Measurements from ENCODE around the gene FBXO21.

Gene FBXO21

GRCh38 chr12:117126335-117126734 is 63.9 kb downstream of the FBXO21 start:
- Histone ChIP-seq H3K27me3 (ENCODE audit: insufficient read depth, low read length) (no peaks in the 10 kb centered on the region), H2BK5ac (ENCODE audit: low read depth, low read length, poor library complexity) (no peak overlapping the region), H2AK5ac (ENCODE audit: low read length) (no peak overlapping the region), H3K79me1 (ENCODE audit: low read length) (no peaks in the 10 kb centered on the region), H2AFZ (ENCODE audit: insufficient read depth, low read length, poor library complexity) (no peak overlapping the region), H3K9ac (ENCODE audit: low read length) (no peak overlapping the region), H3K9me3 (ENCODE audit: insufficient read depth, low read depth, low read length) (peaks cover 17% of the 10 kb centered on the region), H3K4me3 (ENCODE audit: low read depth, low read length) (no peak overlapping the region), H3K23ac (ENCODE audit: low read length) (no peak overlapping the region), H4K12ac (ENCODE audit: low read depth, low read length) (no peak overlapping the region), H3K14ac (ENCODE audit: low read length) (no peak overlapping the region), H3K36me3 (ENCODE audit: control insufficient read depth in 1 of 2, insufficient read depth in 2 of 2, low read length in 2 of 2) (no peaks in the 10 kb centered on the region), H4K8ac (ENCODE audit: low read depth, low read length) (no peak overlapping the region), H2BK120ac (ENCODE audit: insufficient read depth, low read length, poor library complexity) (no peak overlapping the region), H3K18ac (ENCODE audit: low read length) (no peak overlapping the region), H3K79me2 (ENCODE audit: control insufficient read depth, insufficient read depth, low read length, poor library complexity) (no peaks in the 10 kb centered on the region), H4K91ac (ENCODE audit: low read depth, low read length) (no peak overlapping the region), H3K4ac (ENCODE audit: low read depth, low read length) (no peak overlapping the region), H2BK12ac (ENCODE audit: low read length) (no peak overlapping the region), H3K4me1 (ENCODE audit: control insufficient read depth in 1 of 2, insufficient read depth in 2 of 2, low read length in 2 of 2) (peaks cover 6 to 15% of the 10 kb centered on the region in 2 experiments), H3K4me2 (ENCODE audit: low read length) (no peak overlapping the region), H3K27ac (ENCODE audit: low read depth, low read length) (no peak overlapping the region)
- no CpG with 5 or more reads among the region's 4 CpGs for WGBS (ENCODE audit: extremely low coverage, insufficient coverage, insufficient read length)
- DNase-seq = no peak

- Histone ChIP-seq H3K4me1 (ENCODE audit: control insufficient read depth in 1 of 2, insufficient read depth in 2 of 2, low read length in 2 of 2) (peaks cover 6 to 15% of the 10 kb centered on the region in 2 experiments), H3K14ac (ENCODE audit: low read length) (no peak overlapping the region), H3K23ac (ENCODE audit: low read length) (no peak overlapping the region), H2BK120ac (ENCODE audit: insufficient read depth, low read length, poor library complexity) (no peak overlapping the region), H3K27ac (ENCODE audit: low read depth, low read length) (no peak overlapping the region), H3K18ac (ENCODE audit: low read length) (no peak overlapping the region), H2BK12ac (ENCODE audit: low read length) (no peak overlapping the region), H3K79me2 (ENCODE audit: control insufficient read depth, insufficient read depth, low read length, poor library complexity) (no peaks in the 10 kb centered on the region), H3K9me3 (ENCODE audit: insufficient read depth, low read depth, low read length) (peaks cover 17% of the 10 kb centered on the region), H3K4me3 (ENCODE audit: low read depth, low read length) (no peak overlapping the region), H2AFZ (ENCODE audit: insufficient read depth, low read length, poor library complexity) (no peak overlapping the region), H2BK5ac (ENCODE audit: low read depth, low read length, poor library complexity) (no peak overlapping the region), H4K91ac (ENCODE audit: low read depth, low read length) (no peak overlapping the region), H4K12ac (ENCODE audit: low read depth, low read length) (no peak overlapping the region), H3K9ac (ENCODE audit: low read length) (no peak overlapping the region), H3K4me2 (ENCODE audit: low read length) (no peak overlapping the region), H4K8ac (ENCODE audit: low read depth, low read length) (no peak overlapping the region), H3K36me3 (ENCODE audit: control insufficient read depth in 1 of 2, insufficient read depth in 2 of 2, low read length in 2 of 2) (no peaks in the 10 kb centered on the region), H3K27me3 (ENCODE audit: insufficient read depth, low read length) (no peaks in the 10 kb centered on the region), H3K79me1 (ENCODE audit: low read length) (no peaks in the 10 kb centered on the region), H3K4ac (ENCODE audit: low read depth, low read length) (no peak overlapping the region), H2AK5ac (ENCODE audit: low read length) (no peak overlapping the region)
- no CpG with 5 or more reads among the region's 7 CpGs for WGBS (ENCODE audit: extremely low coverage, insufficient coverage, insufficient read length)
- DNase-seq = no peak
Measured at GRCh38 chr12:117125767-117126166, 64.5 kb downstream of the FBXO21 start.

GRCh38 chr12:117125272-117125613 is 65.0 kb downstream of the FBXO21 start:
- Histone ChIP-seq H3K4ac (ENCODE audit: low read depth, low read length) (no peak overlapping the region), H3K4me1 (ENCODE audit: control insufficient read depth in 1 of 2, insufficient read depth in 2 of 2, low read length in 2 of 2) (peaks cover 2 to 11% of the 10 kb centered on the region in 2 experiments), H3K4me2 (ENCODE audit: low read length) (no peak overlapping the region), H3K9me3 (ENCODE audit: insufficient read depth, low read depth, low read length) (peaks cover 17% of the 10 kb centered on the region), H4K12ac (ENCODE audit: low read depth, low read length) (no peak overlapping the region), H4K8ac (ENCODE audit: low read depth, low read length) (no peak overlapping the region), H3K79me2 (ENCODE audit: control insufficient read depth, insufficient read depth, low read length, poor library complexity) (no peaks in the 10 kb centered on the region), H3K23ac (ENCODE audit: low read length) (no peak overlapping the region), H3K27me3 (ENCODE audit: insufficient read depth, low read length) (no peaks in the 10 kb centered on the region), H2BK120ac (ENCODE audit: insufficient read depth, low read length, poor library complexity) (no peak overlapping the region), H3K79me1 (ENCODE audit: low read length) (no peaks in the 10 kb centered on the region), H2AFZ (ENCODE audit: insufficient read depth, low read length, poor library complexity) (no peak overlapping the region), H3K27ac (ENCODE audit: low read depth, low read length) (no peak overlapping the region), H2BK12ac (ENCODE audit: low read length) (no peak overlapping the region), H3K4me3 (ENCODE audit: low read depth, low read length) (no peak overlapping the region), H3K36me3 (ENCODE audit: control insufficient read depth in 1 of 2, insufficient read depth in 2 of 2, low read length in 2 of 2) (no peaks in the 10 kb centered on the region), H3K18ac (ENCODE audit: low read length) (no peak overlapping the region), H2BK5ac (ENCODE audit: low read depth, low read length, poor library complexity) (no peak overlapping the region), H3K9ac (ENCODE audit: low read length) (no peak overlapping the region), H4K91ac (ENCODE audit: low read depth, low read length) (no peak overlapping the region), H3K14ac (ENCODE audit: low read length) (no peak overlapping the region), H2AK5ac (ENCODE audit: low read length) (no peak overlapping the region)
- DNase-seq = peak in 1 of 2 donors; percentile 30
- no CpG with 5 or more reads among the region's 6 CpGs for WGBS (ENCODE audit: extremely low coverage, insufficient coverage, insufficient read length)

GRCh38 chr12:117124421-117125271 is 65.6 kb downstream of the FBXO21 start:
- H2BK120ac ChIP-seq (ENCODE audit: insufficient read depth, low read length, poor library complexity) = no peak overlapping the region
- no peaks in the 10 kb centered on the region for H3K27me3 ChIP-seq (ENCODE audit: insufficient read depth, low read length)
- H3K9ac ChIP-seq (ENCODE audit: low read length) = no peak overlapping the region
- no peaks in the 10 kb centered on the region for H3K36me3 ChIP-seq (ENCODE audit: control insufficient read depth in 1 of 2, insufficient read depth in 2 of 2, low read length in 2 of 2)
- H2AK5ac ChIP-seq (ENCODE audit: low read length) = no peak overlapping the region
- H3K27ac ChIP-seq (ENCODE audit: low read depth, low read length) = no peak overlapping the region
- H3K79me2 ChIP-seq (ENCODE audit: control insufficient read depth, insufficient read depth, low read length, poor library complexity) = no peaks in the 10 kb centered on the region
- no peak overlapping the region for H3K4ac ChIP-seq (ENCODE audit: low read depth, low read length)
- no peak overlapping the region for H2AFZ ChIP-seq (ENCODE audit: insufficient read depth, low read length, poor library complexity)
- no peak for DNase-seq
- no peak overlapping the region for H4K12ac ChIP-seq (ENCODE audit: low read depth, low read length)
- H2BK5ac ChIP-seq (ENCODE audit: low read depth, low read length, poor library complexity) = no peak overlapping the region
- no peak overlapping the region for H3K4me3 ChIP-seq (ENCODE audit: low read depth, low read length)
- no peak overlapping the region for H3K14ac ChIP-seq (ENCODE audit: low read length)
- no peak overlapping the region for H2BK12ac ChIP-seq (ENCODE audit: low read length)
- H3K4me2 ChIP-seq (ENCODE audit: low read length) = no peak overlapping the region
- no peak overlapping the region for H3K23ac ChIP-seq (ENCODE audit: low read length)
- H4K8ac ChIP-seq (ENCODE audit: low read depth, low read length) = no peak overlapping the region
- H3K18ac ChIP-seq (ENCODE audit: low read length) = no peak overlapping the region
- peaks cover 2 to 8% of the 10 kb centered on the region in 2 experiments for H3K4me1 ChIP-seq (ENCODE audit: control insufficient read depth in 1 of 2, insufficient read depth in 2 of 2, low read length in 2 of 2)
- H3K9me3 ChIP-seq (ENCODE audit: insufficient read depth, low read depth, low read length) = peaks cover 17% of the 10 kb centered on the region
- no peak overlapping the region for H4K91ac ChIP-seq (ENCODE audit: low read depth, low read length)
- H3K79me1 ChIP-seq (ENCODE audit: low read length) = no peaks in the 10 kb centered on the region
- no CpG with 5 or more reads among the region's 8 CpGs for WGBS (ENCODE audit: extremely low coverage, insufficient coverage, insufficient read length)

Data from trophoblast cell (in vitro differentiated cells and primary cell).